GM12878 (cell line): Measurements from ENCODE around the gene RNLS. TPM values are rescaled to one million over a fixed set of nuclear protein-coding genes. Genes with fewer than 3 reads are reported as not detected.

Experiments used
- ATAC-seq: fragments of 200-7000 bp; cut with Tn5 transposase; 3 replicates; pipeline ENCODE4 v1.9.1; 2020; ENCODE audit warnings: mild to moderate bottlenecking, moderate library complexity
- BruUV-seq: library from RNA; stranded (reverse); fragments of 400-500 nt; replicated peaks from 2 replicates; lab custom pipeline; 2021; lab: Mats Ljungman, UMichigan
- CTCF ChIA-PET: fragments of 300-600 bp; sonication (Branson Sonifier 250); formaldehyde crosslinking; extraction: SDS; loops from one replicate; lab custom pipeline; 2021; ENCODE audit warnings: inconsistent platforms; lab: Yijun Ruan, JAX
- POLR2A ChIA-PET: fragments of 350-600 bp; formaldehyde crosslinking; extraction: SDS; loops from one replicate; lab custom pipeline; 2021; ENCODE audit warnings: inconsistent platforms; lab: Charles Lee
- RAD21 ChIA-PET: fragments of 300-600 bp; sonication (Branson Sonifier 250); formaldehyde crosslinking; loops from one replicate; lab custom pipeline; 2023; ENCODE audit warnings: antibody characterized with exemption; ENCODE audit not compliant: unreplicated experiment; lab: Charles Lee
- SMC1A ChIA-PET: fragments of 300-600 bp; sonication (Branson Sonifier 250); formaldehyde crosslinking; loops from one replicate; lab custom pipeline; 2023; ENCODE audit not compliant: unreplicated experiment, uncharacterized antibody; lab: Charles Lee
- DNase-seq: peaks from one replicate; pipeline ENCODE4 v3.0.0-alpha.2; 2011; ENCODE audit warnings: low read depth, low spot score
- FAIRE-seq: peaks from 3 replicates; lab custom pipeline; 2011; peaks lifted over from hg19 to GRCh38; lab: Jason Lieb, UNC
- H2AFZ ChIP-seq: 2 replicates; pipeline ENCODE4 v1.6.0; 2011; ENCODE audit warnings: low read depth, low read length, control low read depth; ENCODE audit not compliant: control insufficient read depth
- H3K27ac ChIP-seq: 2 replicates; pipeline ENCODE4 v1.5.1; 2011; ENCODE audit warnings: control low read depth; ENCODE audit not compliant: control insufficient read depth, insufficient read depth
- H3K27me3 ChIP-seq, 2 experiments: replicated peaks in 1 of 2; 2 replicates each; pipeline versions ENCODE4 v1.6.0 to v1.6.1; 2011; ENCODE audit warnings: low read length in 1 of 2; ENCODE audit not compliant: control insufficient read depth in 2 of 2, insufficient read depth in 2 of 2
- H3K36me3 ChIP-seq, 2 experiments: 2 replicates each; pipeline ENCODE4 v1.5.1; 2011; ENCODE audit warnings: low read length in 1 of 2; ENCODE audit not compliant: control insufficient read depth in 2 of 2, insufficient read depth in 2 of 2
- H3K4me1 ChIP-seq: 2 replicates; pipeline ENCODE4 v1.6.1; 2011; ENCODE audit warnings: mild to moderate bottlenecking, low read length, moderate library complexity, mixed read lengths; ENCODE audit not compliant: control insufficient read depth, insufficient read depth
- H3K4me2 ChIP-seq: 2 replicates; pipeline ENCODE4 v1.6.0; 2011; ENCODE audit warnings: control low read depth; ENCODE audit not compliant: control insufficient read depth, insufficient read depth
- H3K4me3 ChIP-seq: fragments of 200-600 bp; sonication (generic); 2 replicates; pipeline ENCODE4 v1.5.1; 2016
- H3K79me2 ChIP-seq: 2 replicates; pipeline ENCODE4 v1.6.0; 2011; ENCODE audit warnings: low read length; ENCODE audit not compliant: control insufficient read depth, insufficient read depth
- H3K9ac ChIP-seq: 2 replicates; pipeline ENCODE4 v1.8.0; 2011; ENCODE audit warnings: low read length, control low read depth, mixed read lengths; ENCODE audit not compliant: control insufficient read depth, insufficient read depth
- H3K9me3 ChIP-seq: replicated peaks from 3 replicates; pipeline ENCODE4 v1.5.1; 2011; ENCODE audit warnings: mild to moderate bottlenecking, low read length; ENCODE audit not compliant: control insufficient read depth, insufficient read depth
- H4K20me1 ChIP-seq: 2 replicates; pipeline ENCODE4 v1.6.0; 2011; ENCODE audit not compliant: control insufficient read depth, insufficient read depth
- EED ChIP-seq: sonication (generic); IDR thresholded peaks from 2 replicates; pipeline ENCODE4 v1.6.1; 2016; ENCODE audit warnings: antibody characterized with exemption, low read depth
- MTA2 ChIP-seq: fragments of 450-650 bp; IDR thresholded peaks from 2 replicates; pipeline ENCODE4 v1.6.1; 2016; ENCODE audit warnings: low read depth, mild to moderate bottlenecking, moderate library complexity
- RUNX3 ChIP-seq: IDR thresholded peaks from 2 replicates; pipeline ENCODE4 v1.6.1; 2012; ENCODE audit warnings: low read length, inconsistent platforms
- SMC3 ChIP-seq: IDR thresholded peaks from 2 replicates; pipeline ENCODE4 v1.6.1; 2011; ENCODE audit warnings: low read length, improper control_type of control experiment, borderline replicate concordance
- STAT1 ChIP-seq: fragments of 450-650 bp; conservative IDR thresholded peaks from 2 replicates; pipeline ENCODE4 v1.6.1; 2014; ENCODE audit warnings: antibody characterized with exemption, mild to moderate bottlenecking
- YY1 ChIP-seq: IDR thresholded peaks from 2 replicates; pipeline ENCODE4 v1.6.1; 2011; ENCODE audit warnings: low read depth, mild to moderate bottlenecking, low read length
- WGBS: methylation state at CpG from one replicate; pipeline ENCODE4 v1.1.6; 2016; ENCODE audit warnings: low lambda C conversion rate; ENCODE audit not compliant: insufficient replicate concordance, insufficient coverage; ENCODE audit errors: missing lambda C conversion rate; 5-methylcytosine and 5-hydroxymethylcytosine counted together
- in situ Hi-C: fragments of 300-500 bp; cut with MboI; formaldehyde crosslinking; loops from 9 replicates; pipeline ENCODE4 v1.14.3; 2018; ENCODE audit warnings: mixed read lengths
- intact Hi-C: fragments of 100-400 bp; cut with micrococcal nuclease; formaldehyde crosslinking; loops from one replicate; pipeline ENCODE4 v1.14.2; 2022; ENCODE audit not compliant: unreplicated experiment
- polyA plus RNA-seq, 11 experiments: library from polyadenylated mRNA; depleted of rRNA in 4 of 11; unstranded in 6 of 11; stranded (reverse) in 5 of 11; fragments of >200 nt; fragmentation: Nextera tagmentation in 4 of 11; fragmentation: Illumina TruSeq in 1 of 11; extraction: Ambion mirVana in 4 of 11; extraction: Trizol in 1 of 11; gene quantifications; 1 replicate in 1 of 11; 2 replicates in 10 of 11; pipeline versions ENCODE4 v1.2.1 to v1.2.3, GENCODE V29; 2011 to 2016; ENCODE audit warnings: inconsistent platforms in 2 of 11, missing spikeins in 2 of 11, low read depth in 1 of 11
- total RNA-seq, 4 experiments: library from RNA; depleted of rRNA in 3 of 4; stranded (reverse); fragments of >200 nt in 3 of 4; fragmentation: Illumina TruSeq in 1 of 4; extraction: Trizol in 1 of 4; gene quantifications; 2 replicates each; pipeline versions ENCODE4 v1.2.1 to v1.2.3, GENCODE V29; 2013 to 2021
- TF ChIP-seq, protein P1 (sequence below): fragments of 450-650 bp; formaldehyde crosslinking; IDR thresholded peaks from 2 replicates; pipeline ENCODE4 v1.4.0; 2020; ENCODE audit warnings: mild to moderate bottlenecking, moderate library complexity
- TF ChIP-seq, protein P2 (sequence below): fragments of 450-650 bp; IDR thresholded peaks from 2 replicates; pipeline ENCODE4 v1.6.1; 2017; ENCODE audit warnings: mild to moderate bottlenecking, moderate library complexity
- TF ChIP-seq, protein P3 (sequence below): IDR thresholded peaks from 2 replicates; pipeline ENCODE4 v1.6.1; 2011; ENCODE audit warnings: borderline replicate concordance, low read depth, mild to moderate bottlenecking, moderate library complexity, low read length; ENCODE audit not compliant: insufficient read depth, poor library complexity, severe bottlenecking

RNLS gene
- total and polyA plus RNA-seq, 10 of the 15 experiments (the other 5 are each of a cell fraction or from before 2014, with no cell fraction given) = 3.4 to 6.7 (median 4.6) TPM

DNA sequence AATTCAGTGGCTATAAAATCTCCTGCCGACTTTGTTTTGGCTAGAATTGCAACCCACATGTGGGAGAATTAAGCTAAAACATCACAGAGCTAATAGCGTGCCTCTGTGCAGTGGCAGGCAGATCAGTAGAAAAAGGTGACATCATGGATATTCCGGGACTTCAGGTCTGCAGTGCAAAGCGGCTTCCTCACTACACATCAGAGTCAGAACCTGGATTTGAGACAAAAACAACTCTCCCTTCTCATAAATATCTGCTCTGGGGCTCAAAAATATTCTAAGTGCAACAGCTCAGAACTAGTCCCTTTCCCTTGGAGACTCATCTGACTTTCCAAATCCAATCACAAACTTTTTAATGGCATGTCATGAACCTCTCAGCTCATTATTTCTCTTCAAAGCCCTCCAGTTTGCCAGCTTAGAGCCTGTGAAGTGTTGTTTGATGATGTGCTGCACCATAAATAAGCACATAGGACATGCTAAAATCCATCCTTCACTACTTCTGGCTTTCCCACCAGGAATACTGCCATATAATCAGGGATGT is 337.1 kb downstream of the RNLS start:
- Histone ChIP-seq H3K9ac (no peak overlapping the region), H2AFZ (no peak overlapping the region), H3K36me3 (no peaks in the 10 kb centered on the region), H3K9me3 (no peaks in the 10 kb centered on the region; the same call in 2 of the 3 replicates), H3K27me3 (no peaks in the 10 kb centered on the region)
- DNase-seq (no peak), FAIRE-seq (no peak)
- CTCF ChIA-PET = no interaction called here
- RAD21 ChIA-PET = interaction anchor here (0.6 kb wide), 1 partner anchor 393 kb away, joined by 3 read pairs; no protein-coding TSS in a partner anchor
- WGBS = 98% methylated on average over 4 of the region's 4 CpGs
- POLR2A ChIA-PET = no interaction called here
- TF ChIP-seq RUNX3 (no peak), STAT1 (no peak), MTA2 (no peak), YY1 (no peak), EED (no peak), SMC3 (no peak)
- TF ChIP-seq, protein P1, sequence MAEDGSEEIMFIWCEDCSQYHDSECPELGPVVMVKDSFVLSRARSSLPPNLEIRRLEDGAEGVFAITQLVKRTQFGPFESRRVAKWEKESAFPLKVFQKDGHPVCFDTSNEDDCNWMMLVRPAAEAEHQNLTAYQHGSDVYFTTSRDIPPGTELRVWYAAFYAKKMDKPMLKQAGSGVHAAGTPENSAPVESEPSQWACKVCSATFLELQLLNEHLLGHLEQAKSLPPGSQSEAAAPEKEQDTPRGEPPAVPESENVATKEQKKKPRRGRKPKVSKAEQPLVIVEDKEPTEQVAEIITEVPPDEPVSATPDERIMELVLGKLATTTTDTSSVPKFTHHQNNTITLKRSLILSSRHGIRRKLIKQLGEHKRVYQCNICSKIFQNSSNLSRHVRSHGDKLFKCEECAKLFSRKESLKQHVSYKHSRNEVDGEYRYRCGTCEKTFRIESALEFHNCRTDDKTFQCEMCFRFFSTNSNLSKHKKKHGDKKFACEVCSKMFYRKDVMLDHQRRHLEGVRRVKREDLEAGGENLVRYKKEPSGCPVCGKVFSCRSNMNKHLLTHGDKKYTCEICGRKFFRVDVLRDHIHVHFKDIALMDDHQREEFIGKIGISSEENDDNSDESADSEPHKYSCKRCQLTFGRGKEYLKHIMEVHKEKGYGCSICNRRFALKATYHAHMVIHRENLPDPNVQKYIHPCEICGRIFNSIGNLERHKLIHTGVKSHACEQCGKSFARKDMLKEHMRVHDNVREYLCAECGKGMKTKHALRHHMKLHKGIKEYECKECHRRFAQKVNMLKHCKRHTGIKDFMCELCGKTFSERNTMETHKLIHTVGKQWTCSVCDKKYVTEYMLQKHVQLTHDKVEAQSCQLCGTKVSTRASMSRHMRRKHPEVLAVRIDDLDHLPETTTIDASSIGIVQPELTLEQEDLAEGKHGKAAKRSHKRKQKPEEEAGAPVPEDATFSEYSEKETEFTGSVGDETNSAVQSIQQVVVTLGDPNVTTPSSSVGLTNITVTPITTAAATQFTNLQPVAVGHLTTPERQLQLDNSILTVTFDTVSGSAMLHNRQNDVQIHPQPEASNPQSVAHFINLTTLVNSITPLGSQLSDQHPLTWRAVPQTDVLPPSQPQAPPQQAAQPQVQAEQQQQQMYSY = no peak
- TF ChIP-seq, protein P2, sequence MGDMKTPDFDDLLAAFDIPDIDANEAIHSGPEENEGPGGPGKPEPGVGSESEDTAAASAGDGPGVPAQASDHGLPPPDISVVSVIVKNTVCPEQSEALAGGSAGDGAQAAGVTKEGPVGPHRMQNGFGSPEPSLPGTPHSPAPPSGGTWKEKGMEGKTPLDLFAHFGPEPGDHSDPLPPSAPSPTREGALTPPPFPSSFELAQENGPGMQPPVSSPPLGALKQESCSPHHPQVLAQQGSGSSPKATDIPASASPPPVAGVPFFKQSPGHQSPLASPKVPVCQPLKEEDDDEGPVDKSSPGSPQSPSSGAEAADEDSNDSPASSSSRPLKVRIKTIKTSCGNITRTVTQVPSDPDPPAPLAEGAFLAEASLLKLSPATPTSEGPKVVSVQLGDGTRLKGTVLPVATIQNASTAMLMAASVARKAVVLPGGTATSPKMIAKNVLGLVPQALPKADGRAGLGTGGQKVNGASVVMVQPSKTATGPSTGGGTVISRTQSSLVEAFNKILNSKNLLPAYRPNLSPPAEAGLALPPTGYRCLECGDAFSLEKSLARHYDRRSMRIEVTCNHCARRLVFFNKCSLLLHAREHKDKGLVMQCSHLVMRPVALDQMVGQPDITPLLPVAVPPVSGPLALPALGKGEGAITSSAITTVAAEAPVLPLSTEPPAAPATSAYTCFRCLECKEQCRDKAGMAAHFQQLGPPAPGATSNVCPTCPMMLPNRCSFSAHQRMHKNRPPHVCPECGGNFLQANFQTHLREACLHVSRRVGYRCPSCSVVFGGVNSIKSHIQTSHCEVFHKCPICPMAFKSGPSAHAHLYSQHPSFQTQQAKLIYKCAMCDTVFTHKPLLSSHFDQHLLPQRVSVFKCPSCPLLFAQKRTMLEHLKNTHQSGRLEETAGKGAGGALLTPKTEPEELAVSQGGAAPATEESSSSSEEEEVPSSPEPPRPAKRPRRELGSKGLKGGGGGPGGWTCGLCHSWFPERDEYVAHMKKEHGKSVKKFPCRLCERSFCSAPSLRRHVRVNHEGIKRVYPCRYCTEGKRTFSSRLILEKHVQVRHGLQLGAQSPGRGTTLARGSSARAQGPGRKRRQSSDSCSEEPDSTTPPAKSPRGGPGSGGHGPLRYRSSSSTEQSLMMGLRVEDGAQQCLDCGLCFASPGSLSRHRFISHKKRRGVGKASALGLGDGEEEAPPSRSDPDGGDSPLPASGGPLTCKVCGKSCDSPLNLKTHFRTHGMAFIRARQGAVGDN = no peak
- TF ChIP-seq, protein P3, sequence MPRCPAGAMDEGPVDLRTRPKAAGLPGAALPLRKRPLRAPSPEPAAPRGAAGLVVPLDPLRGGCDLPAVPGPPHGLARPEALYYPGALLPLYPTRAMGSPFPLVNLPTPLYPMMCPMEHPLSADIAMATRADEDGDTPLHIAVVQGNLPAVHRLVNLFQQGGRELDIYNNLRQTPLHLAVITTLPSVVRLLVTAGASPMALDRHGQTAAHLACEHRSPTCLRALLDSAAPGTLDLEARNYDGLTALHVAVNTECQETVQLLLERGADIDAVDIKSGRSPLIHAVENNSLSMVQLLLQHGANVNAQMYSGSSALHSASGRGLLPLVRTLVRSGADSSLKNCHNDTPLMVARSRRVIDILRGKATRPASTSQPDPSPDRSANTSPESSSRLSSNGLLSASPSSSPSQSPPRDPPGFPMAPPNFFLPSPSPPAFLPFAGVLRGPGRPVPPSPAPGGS = no peak
- TF ChIP-seq, all 136 proteins: peak for 0
- no peaks in the 10 kb centered on the region for H4K20me1 ChIP-seq
- no peak overlapping the region for H3K4me2 ChIP-seq
- SMC1A ChIA-PET = interaction anchor here (1.2 kb wide), 1 partner anchor 15 kb away, joined by 3 read pairs; no protein-coding TSS in a partner anchor
- intact Hi-C loops = no loop called here
- no TSS peak for BruUV-seq
- no peak overlapping the region for H3K4me3 ChIP-seq
- H3K79me2 ChIP-seq = no peaks in the 10 kb centered on the region
- H3K4me1 ChIP-seq = no peaks in the 10 kb centered on the region
- in situ Hi-C loops = no loop called here
- no peak for ATAC-seq
- H3K27ac ChIP-seq = no peak overlapping the region
